ENCODE measurements around the gene SCN8A.

DNA sequence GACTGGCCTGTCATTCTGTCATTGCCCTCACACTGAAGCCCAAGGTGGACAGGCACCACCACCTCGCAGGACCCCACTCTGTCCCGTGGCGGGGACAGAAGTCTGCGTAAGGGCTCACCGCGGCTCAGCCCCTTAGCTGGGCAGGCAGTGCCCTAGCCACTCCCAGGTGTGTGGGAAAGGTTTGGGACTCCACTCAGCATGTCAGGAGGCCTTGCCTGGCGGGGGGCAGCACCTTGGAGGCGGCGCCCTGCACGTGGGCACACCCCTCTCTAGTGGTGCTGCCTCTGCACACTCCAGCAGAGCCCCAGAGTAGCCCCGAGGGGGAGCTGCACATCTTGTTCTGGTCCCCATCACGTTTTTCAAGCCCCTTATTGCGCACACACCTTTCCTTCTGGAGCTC, 221.8 kb downstream of the SCN8A start:
- TF ChIP-seq TAF1 (IDR thresholded peaks at IDR 0.05; ENCODE audit: borderline replicate concordance, low read depth, low read length) (no peak), POLR2A (IDR thresholded peaks at IDR 0.05; ENCODE audit: low read depth, low read length) (no peak)
